Cerebellar cortex (tissue), 1 donor: Measurements from ENCODE around the gene ARMC8.
A peak's percentile ranks its signal among the peaks of the same experiment; 100 is the strongest.

ENCODE experiments used
- DNase-seq: peaks from one replicate; pipeline ENCODE4 v3.0.0-alpha.2; 2015; ENCODE audit warnings: low spot score

Gene ARMC8

GRCh38 chr3:138249636-138250035 is 62.5 kb downstream of the ARMC8 start:
- DNase-seq = no peak

GRCh38 chr3:138253609-138254008 is 66.5 kb downstream of the ARMC8 start:
- DNase-seq = no peak

GRCh38 chr3:138254216-138254615 is 67.1 kb downstream of the ARMC8 start:
- DNase-seq = no peak

GRCh38 chr3:138256022-138256421 is 68.9 kb downstream of the ARMC8 start:
- peak; percentile 24 for DNase-seq

- no peak for DNase-seq
Observed at GRCh38 chr3:138257986-138258385, 70.9 kb downstream of the ARMC8 start.

GRCh38 chr3:138259126-138259525 is 72.0 kb downstream of the ARMC8 start:
- no peak for DNase-seq

GRCh38 chr3:138260611-138261010 is 73.5 kb downstream of the ARMC8 start:
- DNase-seq = no peak

- DNase-seq = no peak
Observed at GRCh38 chr3:138263104-138263503, 76.0 kb downstream of the ARMC8 start.

GRCh38 chr3:138265745-138266144 is 78.6 kb downstream of the ARMC8 start:
- no peak for DNase-seq

GRCh38 chr3:138267083-138267482 is 80.0 kb downstream of the ARMC8 start:
- DNase-seq = no peak

- no peak for DNase-seq
Observed at GRCh38 chr3:138270245-138270644, 83.1 kb downstream of the ARMC8 start.

- DNase-seq = no peak
Observed at GRCh38 chr3:138271189-138271794, 84.2 kb downstream of the ARMC8 start.

- no peak for DNase-seq
Observed at GRCh38 chr3:138281561-138281960, 94.5 kb downstream of the ARMC8 start.

- no peak for DNase-seq
Observed at GRCh38 chr3:138282836-138283235, 95.7 kb downstream of the ARMC8 start.

GRCh38 chr3:138284079-138284478 is 97.0 kb downstream of the ARMC8 start:
- DNase-seq = no peak

GRCh38 chr3:138284957-138285477 is 97.9 kb downstream of the ARMC8 start:
- no peak for DNase-seq

- peak; percentile 49 for DNase-seq
Observed at GRCh38 chr3:138289260-138289659, 102.2 kb downstream of the ARMC8 start.

- no peak for DNase-seq
Observed at GRCh38 chr3:138289701-138290100, 102.6 kb downstream of the ARMC8 start.

- DNase-seq = no peak
Observed at GRCh38 chr3:138296639-138297038, 109.5 kb downstream of the ARMC8 start.

GRCh38 chr3:138297059-138297607 is 110.0 kb downstream of the ARMC8 start:
- no peak for DNase-seq

GRCh38 chr3:138297876-138298275 is 110.8 kb downstream of the ARMC8 start:
- DNase-seq = no peak

- DNase-seq = peak; percentile 84
Observed at GRCh38 chr3:138300647-138301046, 113.5 kb downstream of the ARMC8 start.

- no peak for DNase-seq
Observed at GRCh38 chr3:138303474-138303873, 116.4 kb downstream of the ARMC8 start.

- no peak for DNase-seq
Observed at GRCh38 chr3:138307899-138308298, 120.8 kb downstream of the ARMC8 start.
